ACC112 (cell line): ENCODE measurements around the gene OR51T1.
"Not testable (repeated sequence)": the region's sequence is repeated elsewhere in the genome, so short reads cannot be mapped to it uniquely, and the experiment has no call there.

Experiments
- H2AFZ ChIP-seq: fragments of 200-600 bp; sonication (generic); one replicate; pipeline ENCODE4 v1.6.0; 2017; ENCODE audit warnings: antibody characterized with exemption, low read length; ENCODE audit not compliant: unreplicated experiment
- H3K27ac ChIP-seq: fragments of 200-600 bp; sonication (generic); 2 replicates; pipeline ENCODE4 v1.5.1; 2014; ENCODE audit warnings: low read depth, mild to moderate bottlenecking, antibody characterized with exemption, low read length, moderate library complexity
- H3K27me3 ChIP-seq: fragments of 200-600 bp; sonication (generic); 2 replicates; pipeline ENCODE4 v1.6.1; 2014; ENCODE audit warnings: mild to moderate bottlenecking, antibody characterized with exemption, low read length, moderate library complexity, mixed read lengths; ENCODE audit not compliant: insufficient read depth
- H3K36me3 ChIP-seq: fragments of 200-600 bp; sonication (generic); 2 replicates; pipeline ENCODE4 v1.6.1; 2016; ENCODE audit warnings: mild to moderate bottlenecking, antibody characterized with exemption, low read length, moderate library complexity, mixed read lengths; ENCODE audit not compliant: insufficient read depth
- H3K4me1 ChIP-seq: fragments of 200-600 bp; sonication (generic); one replicate; pipeline ENCODE4 v1.6.1; 2016; ENCODE audit warnings: low read length, mixed read lengths; ENCODE audit not compliant: insufficient read depth, unreplicated experiment, control insufficient read depth
- H3K4me3 ChIP-seq: fragments of 200-600 bp; sonication (generic); 2 replicates; pipeline ENCODE4 v1.5.1; 2014; ENCODE audit warnings: mild to moderate bottlenecking, low read depth, low read length
- H3K79me2 ChIP-seq: fragments of 200-600 bp; sonication (generic); one replicate; pipeline ENCODE4 v1.6.0; 2016; ENCODE audit warnings: low read length; ENCODE audit not compliant: control insufficient read depth, unreplicated experiment, insufficient read depth

OR51T1 gene

GRCh38 chr11:4881860-4882500, at the start of gene OR51T1:
OR51T1 (plus strand) TSS chr11:4881900; CDS start chr11:4881900, 0 bp downstream.
- Histone ChIP-seq H3K36me3 (no peaks in the 10 kb centered on the region), H3K4me3 (no peak within 1 kb of the TSS), H3K27me3 (no peaks in the 10 kb centered on the region), H3K27ac (no peak within 1 kb of the TSS), H2AFZ (no peak within 1 kb of the TSS), H3K4me1 (no peaks in the 10 kb centered on the region), H3K79me2 (no peaks in the 10 kb centered on the region)

- H3K36me3 ChIP-seq: no peaks in the 10 kb centered on the region
- H2AFZ ChIP-seq: no peak overlapping the region
- H3K27ac ChIP-seq: no peak overlapping the region
- no peaks in the 10 kb centered on the region for H3K79me2 ChIP-seq
- no peaks in the 10 kb centered on the region for H3K27me3 ChIP-seq
- no peaks in the 10 kb centered on the region for H3K4me1 ChIP-seq
- no peak overlapping the region for H3K4me3 ChIP-seq
Measured at GRCh38 chr11:4839851-4840549, 41.7 kb upstream of the OR51T1 start.

- no peak within 1 kb of the TSS for H3K27ac ChIP-seq
- H3K36me3 ChIP-seq: no peaks in the 10 kb centered on the region
- H3K27me3 ChIP-seq: no peaks in the 10 kb centered on the region
- H3K79me2 ChIP-seq: no peaks in the 10 kb centered on the region
- H3K4me1 ChIP-seq: no peaks in the 10 kb centered on the region
- no peak within 1 kb of the TSS for H3K4me3 ChIP-seq
- H2AFZ ChIP-seq: no peak within 1 kb of the TSS
Measured at GRCh38 chr11:4848908-4849532, 32.7 kb upstream of the OR51T1 start, which contains the start of gene OR51S1. OR51S1 (minus strand) TSS chr11:4849208; CDS start chr11:4849208, 0 bp downstream.

GRCh38 chr11:4851033-4851432, 30.7 kb upstream of the OR51T1 start:
- no peaks in the 10 kb centered on the region for H3K79me2 ChIP-seq
- H3K27me3 ChIP-seq: no peaks in the 10 kb centered on the region
- no peak overlapping the region for H3K4me3 ChIP-seq
- H2AFZ ChIP-seq: no peak overlapping the region
- no peaks in the 10 kb centered on the region for H3K4me1 ChIP-seq
- no peaks in the 10 kb centered on the region for H3K36me3 ChIP-seq
- H3K27ac ChIP-seq: no peak overlapping the region

- not testable (repeated sequence) for H3K4me3 ChIP-seq, H3K36me3 ChIP-seq, H3K79me2 ChIP-seq, H3K27ac ChIP-seq, H3K27me3 ChIP-seq, H2AFZ ChIP-seq, H3K4me1 ChIP-seq
Measured at GRCh38 chr11:4854286-4854685, 27.4 kb upstream of the OR51T1 start.

- Histone ChIP-seq H3K4me1 (no peaks in the 10 kb centered on the region), H3K27ac (no peak overlapping the region)
Measured at GRCh38 chr11:4862447-4863236, 19.1 kb upstream of the OR51T1 start.

GRCh38 chr11:4863876-4864275, 17.8 kb upstream of the OR51T1 start:
- Histone ChIP-seq H3K79me2 (no peaks in the 10 kb centered on the region), H3K4me3 (no peak overlapping the region), H3K27ac (no peak overlapping the region), H3K4me1 (no peaks in the 10 kb centered on the region), H3K27me3 (no peaks in the 10 kb centered on the region), H2AFZ (no peak overlapping the region), H3K36me3 (no peaks in the 10 kb centered on the region)

More at GRCh38 chr11:4862447-4863236, 19.1 kb upstream of the OR51T1 start:
- Histone ChIP-seq H2AFZ (no peak overlapping the region), H3K36me3 (no peaks in the 10 kb centered on the region), H3K79me2 (no peaks in the 10 kb centered on the region), H3K27me3 (no peaks in the 10 kb centered on the region), H3K4me3 (no peak overlapping the region)

GRCh38 chr11:4865855-4866254, 15.8 kb upstream of the OR51T1 start:
- H3K4me3 ChIP-seq: no peak overlapping the region
- no peaks in the 10 kb centered on the region for H3K79me2 ChIP-seq
- H2AFZ ChIP-seq: no peak overlapping the region
- H3K27ac ChIP-seq: no peak overlapping the region
- no peaks in the 10 kb centered on the region for H3K27me3 ChIP-seq
- no peaks in the 10 kb centered on the region for H3K36me3 ChIP-seq
- H3K4me1 ChIP-seq: no peaks in the 10 kb centered on the region

GRCh38 chr11:4881188-4881587, 512 bp upstream of the OR51T1 start:
- no peak overlapping the region for H3K4me3 ChIP-seq
- H3K36me3 ChIP-seq: no peaks in the 10 kb centered on the region
- H3K79me2 ChIP-seq: no peaks in the 10 kb centered on the region
- H3K27me3 ChIP-seq: no peaks in the 10 kb centered on the region
- no peaks in the 10 kb centered on the region for H3K4me1 ChIP-seq
- no peak overlapping the region for H3K27ac ChIP-seq
- H2AFZ ChIP-seq: no peak overlapping the region

GRCh38 chr11:4882543-4882942, 843 bp downstream of the OR51T1 start:
- no peaks in the 10 kb centered on the region for H3K79me2 ChIP-seq
- no peak overlapping the region for H3K4me3 ChIP-seq
- H3K4me1 ChIP-seq: no peaks in the 10 kb centered on the region
- no peak overlapping the region for H3K27ac ChIP-seq
- no peaks in the 10 kb centered on the region for H3K36me3 ChIP-seq
- H2AFZ ChIP-seq: no peak overlapping the region
- no peaks in the 10 kb centered on the region for H3K27me3 ChIP-seq
